NCI-H146 treated with DMSO at 0.1 percent for 48 hours (cell line): Measurements from ENCODE around the gene POLR2I.
A peak's percentile ranks its signal among the peaks of the same experiment; 100 is the strongest.
"Not testable (repeated sequence)": the region's sequence is repeated elsewhere in the genome, so short reads cannot be mapped to it uniquely, and the experiment has no call there.

ENCODE experiments used
- DNase-seq: peaks from one replicate; lab custom pipeline; 2025; ENCODE audit not compliant: unreplicated experiment; lab: John Stamatoyannopoulos, UW

POLR2I gene

DNA sequence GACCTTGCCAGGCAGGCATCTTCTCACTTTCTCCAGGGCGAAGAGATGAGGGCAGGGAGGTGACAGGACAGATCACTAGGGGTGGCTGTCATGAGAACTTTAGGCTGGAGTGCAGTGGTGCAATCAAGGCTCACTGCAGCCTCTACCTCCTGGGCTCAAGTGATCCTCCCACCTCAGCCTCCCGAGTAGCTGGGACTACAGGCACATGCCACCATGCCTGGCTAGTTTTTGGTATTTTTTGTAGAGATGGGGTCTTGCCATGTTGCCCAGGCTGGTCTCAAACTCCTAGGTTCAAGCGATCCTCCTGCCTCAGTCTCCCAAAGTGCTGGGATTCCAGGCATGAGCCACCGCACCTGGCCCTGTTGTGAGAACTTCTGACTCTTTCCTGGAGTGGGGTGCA, 20.2 kb upstream of the POLR2I start:
- DNase-seq, result not testable (repeated sequence)

DNA sequence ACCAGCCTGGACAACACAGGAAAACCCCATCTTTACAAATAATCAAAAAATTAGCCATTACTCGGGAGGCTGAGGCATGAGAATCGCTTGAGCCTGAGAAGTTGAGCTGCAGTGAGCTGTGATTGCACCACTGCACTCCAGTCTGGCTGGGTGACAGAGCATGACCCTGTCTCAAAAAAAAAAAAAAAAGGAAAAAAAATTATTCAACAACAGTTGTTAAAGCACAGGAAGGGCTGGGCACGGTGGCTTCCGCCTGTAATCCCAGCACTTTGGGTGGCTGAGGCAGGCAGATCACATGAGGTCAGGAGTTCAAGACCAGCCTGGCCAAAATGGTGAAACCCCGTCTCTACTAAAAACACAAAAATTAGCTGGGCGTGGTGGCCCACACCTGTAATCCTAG, 16.5 kb upstream of the POLR2I start:
- not testable (repeated sequence) for DNase-seq

DNA sequence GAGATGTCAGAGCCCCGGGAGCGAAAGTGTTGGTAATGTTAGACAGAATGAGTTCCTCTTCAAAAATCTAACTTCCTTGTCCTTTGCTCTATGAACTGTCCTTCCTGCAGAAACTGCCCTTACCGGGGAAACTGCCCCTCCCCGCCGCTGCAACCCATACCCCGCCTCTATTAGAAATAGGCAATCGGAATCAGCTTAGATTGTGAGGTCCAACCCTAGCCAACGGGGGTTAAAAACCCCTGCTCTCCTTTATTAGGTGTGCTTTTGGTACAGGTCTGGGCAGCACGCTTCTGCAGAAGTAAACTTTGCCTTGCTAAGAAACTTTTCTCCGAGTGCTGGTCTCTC, 13.7 kb upstream of the POLR2I start:
- DNase-seq, result peak; percentile 80

DNA sequence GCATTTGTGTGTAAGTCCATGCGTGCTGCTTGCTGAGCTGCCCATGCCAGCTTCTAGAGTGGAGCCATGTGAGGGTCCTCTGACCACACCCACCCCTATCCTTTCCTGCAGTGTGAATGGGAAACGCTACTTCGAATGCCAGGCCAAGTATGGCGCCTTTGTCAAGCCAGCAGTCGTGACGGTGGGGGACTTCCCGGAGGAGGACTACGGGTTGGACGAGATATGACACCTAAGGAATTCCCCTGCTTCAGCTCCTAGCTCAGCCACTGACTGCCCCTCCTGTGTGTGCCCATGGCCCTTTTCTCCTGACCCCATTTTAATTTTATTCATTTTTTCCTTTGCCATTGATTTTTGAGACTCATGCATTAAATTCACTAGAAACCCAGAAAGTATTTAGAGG, 10.9 kb upstream of the POLR2I start:
- no peak for DNase-seq

DNA sequence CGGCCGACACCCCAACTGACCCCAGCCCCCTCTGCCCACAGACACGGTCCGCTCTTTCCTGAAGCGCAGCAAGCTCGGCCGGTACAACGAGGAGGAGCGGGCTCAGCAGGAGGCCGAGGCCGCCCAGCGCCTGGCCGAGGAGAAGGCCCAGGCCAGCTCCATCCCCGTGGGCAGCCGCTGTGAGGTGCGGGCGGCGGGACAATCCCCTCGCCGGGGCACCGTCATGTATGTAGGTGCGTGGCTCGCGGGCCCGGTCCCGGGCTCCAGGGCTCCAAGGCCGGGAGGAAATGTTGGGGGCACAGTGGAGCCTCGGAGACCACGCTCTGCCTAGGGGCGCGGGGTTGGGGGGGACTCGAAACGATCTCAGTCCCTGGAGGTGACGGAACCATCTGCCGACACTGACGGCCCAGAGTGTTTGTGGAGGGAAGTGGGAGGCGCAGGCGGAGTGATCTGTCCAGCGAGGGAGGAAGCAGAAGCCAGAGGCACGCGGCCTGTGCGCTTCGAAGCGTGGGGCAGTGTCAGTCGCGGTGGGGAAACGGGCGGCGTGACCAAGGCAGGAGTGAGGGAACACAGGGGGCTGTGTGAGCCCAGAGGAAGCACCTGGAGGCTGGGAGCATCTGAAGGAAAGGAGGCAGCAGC, 6.9 kb upstream of the POLR2I start:
- DNase-seq, result no peak

DNA sequence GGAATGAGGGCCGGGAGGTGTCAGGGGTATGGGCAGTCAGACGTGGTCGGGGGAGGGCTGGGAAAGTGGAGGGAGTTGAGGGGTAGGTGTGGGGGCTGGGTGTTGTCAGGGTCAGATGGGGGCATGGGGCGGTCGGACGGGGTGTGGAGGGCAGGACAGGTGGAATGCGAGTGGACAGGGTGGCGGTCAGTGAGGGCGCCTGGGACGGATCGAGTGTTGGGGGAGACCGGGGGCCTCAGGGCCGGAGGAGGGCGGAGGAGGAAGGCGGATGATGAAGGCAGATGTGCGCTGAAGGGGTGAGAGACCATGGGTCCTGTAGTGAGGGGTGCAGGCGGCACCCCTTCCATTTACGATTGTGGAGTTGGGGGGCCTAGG, 6.3 kb upstream of the POLR2I start:
- no peak for DNase-seq

DNA sequence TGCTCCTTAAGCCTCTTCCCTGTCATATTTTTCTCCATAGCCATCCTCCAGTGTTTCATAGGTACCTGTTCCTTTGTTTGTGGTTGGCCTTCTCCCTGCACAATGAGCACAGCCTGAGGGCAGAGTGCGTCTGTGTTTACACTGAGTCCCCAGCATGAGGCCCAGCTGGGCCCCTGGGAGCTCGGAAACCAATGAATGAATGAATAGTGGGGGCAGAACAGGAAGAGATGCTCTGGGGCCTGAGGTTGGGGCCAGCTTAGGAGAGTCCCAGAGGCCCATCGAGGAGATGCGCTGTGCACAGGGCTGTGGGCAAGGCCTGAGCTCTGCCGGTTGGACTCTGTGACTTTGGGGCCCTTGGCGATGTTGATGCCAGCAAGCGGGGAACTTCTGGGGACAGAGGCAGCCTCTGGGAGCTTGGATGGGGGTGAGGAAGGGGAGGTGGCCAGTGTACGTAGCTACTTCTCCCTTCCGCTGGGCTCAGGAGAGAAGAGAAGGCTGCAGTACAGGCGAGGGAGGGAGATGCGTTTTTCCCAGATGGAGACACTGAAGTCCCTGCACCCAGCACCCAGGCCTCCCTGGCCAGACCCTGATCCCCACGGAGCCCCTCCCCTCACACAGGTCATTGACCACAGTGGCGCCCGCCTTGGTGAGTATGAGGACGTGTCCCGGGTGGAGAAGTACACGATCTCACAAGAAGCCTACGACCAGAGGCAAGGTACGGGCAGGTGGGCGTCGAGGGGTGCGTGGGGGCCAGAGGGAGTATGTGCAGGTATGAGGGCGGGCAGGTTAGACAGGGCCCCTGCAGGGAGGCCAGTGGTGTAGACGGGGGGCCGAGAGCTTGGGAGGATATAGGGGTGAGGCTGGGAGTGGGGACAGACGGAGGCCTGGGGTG, 5.7 kb upstream of the POLR2I start:
- peak; percentile 96 for DNase-seq

DNA sequence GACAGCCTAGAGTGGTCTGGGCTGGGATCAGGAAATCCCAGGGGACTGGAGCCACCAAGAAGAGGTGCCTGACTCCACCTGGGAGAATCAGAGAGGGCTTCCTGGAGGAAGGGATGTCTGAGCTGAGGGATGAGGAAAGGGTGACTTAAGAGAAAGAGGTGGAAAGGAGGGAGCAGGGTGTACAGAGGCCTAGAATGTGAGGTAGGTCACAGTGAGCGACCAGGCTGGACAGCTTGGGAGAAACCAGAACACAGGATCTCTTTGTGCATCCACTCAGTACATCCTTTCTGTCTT, 1.6 kb upstream of the POLR2I start:
- DNase-seq, result no peak

DNA sequence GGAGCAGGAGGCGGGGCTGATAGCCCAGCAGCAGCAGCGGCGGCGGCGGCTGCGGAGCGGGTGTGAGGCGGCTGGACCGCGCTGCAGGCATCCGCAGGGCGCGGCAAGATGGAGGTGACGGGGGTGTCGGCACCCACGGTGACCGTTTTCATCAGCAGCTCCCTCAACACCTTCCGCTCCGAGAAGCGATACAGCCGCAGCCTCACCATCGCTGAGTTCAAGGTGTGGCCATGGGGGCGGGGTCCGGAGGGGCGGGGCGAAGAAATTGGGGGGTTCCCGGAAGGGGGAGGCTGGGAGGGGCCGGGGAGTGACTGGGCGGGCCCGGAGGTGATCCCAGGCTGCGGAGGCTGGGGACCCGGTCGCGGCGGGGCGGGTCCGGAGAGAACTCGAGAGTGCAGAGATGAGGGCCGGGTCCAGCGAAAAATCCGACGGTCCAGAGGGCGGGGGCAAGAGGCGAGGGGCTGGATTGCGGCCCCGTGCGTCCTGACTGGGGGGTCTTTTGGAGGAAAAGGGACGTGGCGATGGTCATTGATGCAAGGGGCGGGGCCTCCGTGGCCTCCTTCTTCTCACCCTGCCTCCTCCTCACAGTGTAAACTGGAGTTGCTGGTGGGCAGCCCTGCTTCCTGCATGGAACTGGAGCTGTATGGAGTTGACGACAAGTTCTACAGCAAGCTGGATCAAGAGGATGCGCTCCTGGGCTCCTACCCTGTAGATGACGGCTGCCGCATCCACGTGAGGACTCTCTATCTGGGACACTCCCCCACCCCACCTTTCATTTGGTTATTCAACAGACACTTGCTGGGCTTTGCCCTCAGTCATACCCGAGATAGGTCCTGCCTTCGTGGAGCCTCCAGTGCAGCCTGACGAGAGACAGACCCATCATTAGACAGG, 1.0 kb upstream of the POLR2I start, which contains the start of gene TBCB:
Gene TBCB, plus strand, starts transcription at position 16 of the 891 bp plus-strand sequence. Its CDS starts 93 bp downstream, at position 109.
- peak; percentile 75 for DNase-seq

DNA sequence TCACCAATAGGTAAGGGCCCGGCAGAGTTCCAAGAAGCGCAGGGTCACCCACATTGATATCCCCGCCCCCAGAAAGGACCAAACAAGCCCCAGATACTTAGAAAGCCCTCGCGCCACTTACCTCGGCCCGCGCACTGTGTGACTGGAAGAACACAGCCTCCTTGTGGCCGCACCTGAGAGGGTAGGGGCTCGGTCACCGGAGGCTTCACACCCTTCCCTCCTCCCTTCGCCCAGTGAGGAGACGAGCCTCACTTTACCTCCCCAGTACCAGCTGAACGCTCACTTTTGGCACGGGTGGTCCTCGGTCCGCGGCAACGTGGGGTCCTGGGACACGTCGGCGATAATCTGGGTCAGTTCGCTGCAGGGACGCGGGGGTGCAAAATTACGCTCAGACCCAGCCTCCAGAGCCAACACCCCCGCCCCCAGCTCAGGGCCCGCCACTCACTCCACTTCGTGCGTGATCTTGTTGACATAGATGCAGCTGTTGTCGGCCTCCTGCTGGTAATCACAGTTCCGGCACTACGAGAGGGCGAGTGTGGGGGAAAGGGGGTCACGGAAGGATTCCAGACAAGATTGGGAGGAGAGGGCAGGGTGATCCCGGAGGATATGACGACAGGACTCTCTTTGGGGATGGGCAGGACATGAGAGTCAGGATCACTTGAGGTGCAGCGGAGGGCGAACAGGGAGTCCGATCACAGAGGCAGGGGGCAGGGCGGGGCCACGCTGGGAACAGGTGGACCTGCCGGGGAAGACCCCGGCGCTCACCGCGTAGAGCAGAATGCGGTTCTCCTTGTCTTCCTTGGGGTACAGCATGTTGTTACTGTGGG, 568 bp downstream of the POLR2I start:
- DNase-seq, result peak; percentile 52

DNA sequence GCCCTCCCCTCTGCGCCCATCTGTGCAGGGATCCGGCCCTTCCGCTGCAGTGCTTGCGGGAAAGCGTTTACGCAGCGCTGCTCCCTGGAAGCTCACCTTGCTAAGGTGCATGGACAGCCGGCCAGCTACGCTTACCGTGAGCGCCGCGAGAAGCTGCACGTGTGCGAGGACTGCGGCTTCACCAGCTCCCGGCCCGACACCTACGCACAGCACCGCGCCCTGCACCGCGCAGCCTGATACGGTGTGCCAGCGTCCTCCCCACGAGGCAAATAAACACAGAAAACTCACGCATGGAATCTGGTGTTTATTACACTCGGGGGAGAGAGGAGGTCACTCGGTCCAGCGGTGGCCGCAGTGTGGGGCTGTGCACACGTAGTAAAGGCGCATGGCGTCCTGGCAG, 1.2 kb downstream of the POLR2I start:
- no peak for DNase-seq

DNA sequence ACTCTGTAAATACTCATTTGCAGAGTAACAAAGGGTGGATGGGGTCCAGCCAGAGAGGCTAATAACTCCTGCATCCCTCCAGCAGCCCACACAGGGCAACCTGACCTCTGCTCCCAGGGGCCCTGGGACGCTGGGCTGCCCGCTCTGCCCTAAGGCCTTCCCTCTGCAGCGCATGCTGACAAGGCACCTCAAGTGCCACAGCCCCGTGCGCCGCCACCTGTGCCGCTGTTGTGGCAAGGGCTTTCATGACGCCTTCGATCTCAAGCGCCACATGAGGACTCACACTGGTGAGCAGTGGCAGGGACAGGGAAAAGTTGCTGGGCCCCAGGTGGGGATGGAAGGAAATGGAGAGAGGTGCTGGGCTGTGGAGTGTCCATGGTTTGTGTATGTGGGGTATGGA, 2.0 kb downstream of the POLR2I start:
- no peak for DNase-seq

DNA sequence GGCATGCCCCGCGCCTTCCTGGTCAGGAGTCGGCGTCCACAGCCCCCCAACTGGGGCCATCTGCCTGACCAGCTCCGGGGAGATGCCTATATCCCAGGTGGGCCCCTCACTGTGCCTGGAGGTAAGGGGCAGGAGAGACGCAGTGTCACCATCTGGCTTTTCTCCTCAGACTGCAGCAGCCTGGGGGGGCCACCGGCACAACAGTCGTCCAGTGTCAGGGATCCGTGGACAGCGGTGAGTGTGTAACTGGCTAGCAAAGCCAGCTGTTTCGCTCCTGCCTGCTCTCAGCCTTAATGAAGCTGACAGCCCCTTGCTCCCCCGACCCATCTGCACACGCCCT, 3.5 kb downstream of the POLR2I start:
- no peak for DNase-seq

DNA sequence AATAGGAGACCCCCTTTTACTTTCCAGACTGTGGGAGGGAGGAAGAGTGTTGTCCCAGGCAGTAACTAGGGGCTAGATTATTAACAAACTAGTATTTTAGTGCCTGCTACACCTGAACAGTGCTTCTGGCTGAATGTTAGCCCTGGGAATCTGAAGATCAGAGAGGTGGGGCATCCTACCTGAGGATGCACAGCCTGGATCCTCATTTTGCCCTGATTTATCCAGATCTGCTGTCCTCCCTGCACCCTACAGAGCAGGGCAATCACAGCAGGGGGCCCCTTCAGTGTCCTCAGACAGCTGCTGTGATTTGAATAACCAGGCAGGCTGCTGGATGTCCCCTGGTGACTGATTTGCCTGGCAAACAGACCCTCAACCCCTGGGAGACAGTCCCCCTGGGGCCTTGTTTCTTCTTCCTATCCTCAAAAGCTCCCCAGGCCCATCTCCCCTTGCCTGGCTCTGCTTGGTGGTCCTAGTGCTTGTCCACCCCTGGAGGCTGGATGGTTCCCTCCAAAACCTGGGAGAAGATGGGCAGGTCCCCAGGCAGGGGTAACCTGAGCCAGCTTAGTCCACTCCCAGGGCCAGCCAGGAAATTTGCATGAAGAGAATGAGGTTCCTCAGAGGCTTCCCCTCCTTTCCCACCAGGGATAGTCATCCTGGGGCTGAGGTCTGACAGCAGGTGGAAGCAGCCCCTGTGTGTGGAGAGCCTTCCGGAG, 4.0 kb downstream of the POLR2I start, which contains the start of gene OVOL3:
Gene OVOL3, plus strand, starts transcription at position 657 of the 713 bp plus-strand sequence. CDS start 60 bp downstream, outside the sequence.
- no peak for DNase-seq

DNA sequence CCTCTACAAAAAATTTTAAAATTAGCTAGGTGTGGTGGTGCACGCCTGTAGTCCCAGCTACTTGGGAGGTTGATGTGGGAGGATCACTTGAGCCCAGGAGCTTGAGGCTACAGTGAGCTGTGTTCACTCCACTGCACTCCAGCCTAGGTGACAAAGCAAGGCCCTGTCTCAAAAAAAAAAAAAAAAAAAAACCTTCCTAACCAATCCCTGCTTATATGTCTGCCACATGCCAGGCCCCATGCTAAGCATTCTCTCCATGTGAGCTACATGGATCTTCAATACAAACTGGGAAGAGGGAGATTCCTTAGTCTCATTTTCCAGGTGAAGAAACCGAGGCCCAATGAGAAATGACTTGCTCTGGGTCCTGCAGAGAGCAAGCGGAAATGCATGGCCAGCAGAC, 6.0 kb downstream of the POLR2I start:
- no peak for DNase-seq

DNA sequence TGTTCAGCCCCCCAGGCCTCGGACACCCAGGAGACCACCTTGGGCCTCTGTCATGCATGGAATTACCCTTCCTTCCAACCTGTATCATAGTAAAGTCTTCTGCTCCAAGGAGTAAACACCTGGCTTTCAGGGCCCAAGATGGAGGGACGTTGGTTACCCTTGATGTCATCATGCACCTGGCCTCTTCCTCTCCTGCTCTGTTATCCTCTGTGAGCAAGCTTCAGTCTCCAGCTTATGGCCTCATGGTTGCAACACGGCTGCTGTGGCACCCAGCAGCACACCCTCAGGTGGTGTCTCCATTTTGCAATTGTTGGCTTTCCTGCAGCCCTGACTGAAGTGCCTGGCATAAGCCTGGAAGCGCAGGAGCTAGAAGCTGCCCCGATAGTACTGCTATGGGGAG, 7.7 kb downstream of the POLR2I start:
- no peak for DNase-seq

DNA sequence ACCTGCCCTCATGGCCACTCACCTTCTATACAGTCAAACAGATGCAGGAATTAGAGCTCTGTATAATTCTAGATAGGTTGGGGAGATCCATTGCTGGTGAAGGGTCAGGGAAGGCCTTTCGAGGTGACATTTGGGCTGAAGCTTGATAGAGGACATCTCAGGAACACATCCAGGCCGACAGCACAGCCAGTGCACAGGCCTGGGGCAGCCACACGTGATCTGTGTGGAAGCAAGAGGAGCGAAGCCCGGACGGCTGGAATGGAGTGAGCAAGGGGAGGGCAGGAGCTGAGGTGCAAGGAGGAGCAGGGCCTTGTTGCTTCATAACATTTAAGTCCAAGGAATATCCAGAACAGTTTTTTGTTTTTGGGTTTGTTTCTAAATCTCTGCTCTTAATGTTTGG, 8.2 kb downstream of the POLR2I start:
- DNase-seq, result no peak

DNA sequence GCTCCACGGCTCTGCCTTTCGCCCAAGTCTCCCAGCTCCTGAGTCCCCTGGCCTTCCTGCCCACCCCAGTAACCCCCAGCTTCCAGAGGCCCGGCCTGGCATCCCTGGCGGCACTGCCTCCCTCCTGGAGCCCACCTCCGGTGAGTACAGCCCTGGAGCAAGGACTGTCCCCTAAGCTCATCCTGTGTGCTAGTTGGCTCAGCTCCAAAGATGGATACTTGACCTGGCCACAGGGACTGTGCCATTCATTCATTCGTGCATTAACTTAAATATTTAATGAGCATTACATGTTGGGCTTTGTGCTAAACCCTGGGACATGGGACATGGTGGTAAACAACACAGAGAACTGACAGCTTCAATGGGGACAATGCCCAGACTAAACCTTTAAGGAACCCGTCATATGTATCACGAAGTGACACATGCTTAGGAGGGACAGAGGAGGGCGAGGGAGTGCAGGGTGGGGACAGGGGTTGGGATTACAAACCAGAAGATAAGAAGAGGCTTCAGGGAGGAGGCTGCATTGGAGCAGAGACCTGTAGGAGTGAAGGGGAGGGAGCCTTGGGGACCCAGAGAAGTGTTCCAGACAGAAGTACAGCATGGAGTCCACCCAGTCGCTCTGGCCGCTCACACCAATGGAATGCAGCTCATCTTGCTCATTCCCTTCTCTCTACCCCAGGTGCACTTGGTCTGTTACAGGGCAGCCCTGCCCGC, 10.7 kb downstream of the POLR2I start:
- no peak for DNase-seq

DNA sequence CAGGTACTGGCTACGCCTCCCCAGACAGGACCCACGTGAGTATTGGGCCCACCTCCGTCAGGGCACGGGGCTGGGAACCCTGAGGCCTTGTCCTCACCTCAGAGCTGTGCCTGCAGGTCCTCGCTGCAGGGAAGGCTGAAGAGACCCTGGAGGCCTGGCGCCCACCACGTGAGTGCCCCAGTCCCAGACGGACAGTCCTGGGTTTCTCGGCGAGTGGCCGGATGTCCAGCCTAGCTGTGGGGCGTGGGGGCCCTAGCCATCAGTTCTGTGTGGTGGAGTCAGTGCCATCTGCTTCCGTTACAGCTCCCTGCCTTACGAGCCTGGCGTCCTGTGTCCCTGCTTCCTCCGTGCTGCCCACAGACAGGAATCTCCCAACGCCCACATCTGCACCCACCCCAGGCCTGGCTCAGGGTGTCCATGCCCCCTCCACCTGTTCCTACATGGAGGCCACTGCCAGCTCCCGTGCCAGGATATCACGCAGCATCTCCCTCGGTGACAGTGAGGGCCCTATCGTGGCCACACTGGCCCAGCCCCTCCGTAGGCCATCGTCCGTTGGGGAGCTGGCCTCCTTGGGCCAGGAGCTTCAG, 11.5 kb downstream of the POLR2I start:
- no peak for DNase-seq
